Cardiac fibroblast (primary cell): Measurements from ENCODE around the gene NOP9.
"Not testable (repeated sequence)": the region's sequence is repeated elsewhere in the genome, so short reads cannot be mapped to it uniquely, and the experiment has no call there.

Experiments
- DNase-seq, 2 donors: peaks; one replicate each; pipeline versions ENCODE4 v3.0.0 to v3.0.0-alpha.2; 2010; ENCODE audit warnings: low read depth in 2 of 2
- H3K4me3 ChIP-seq, 2 donors: replicated peaks in 1 of 2; 1 replicate in 1 of 2; 2 replicates in 1 of 2; pipeline ENCODE4 v1.5.1; 2011; ENCODE audit warnings: low read depth in 2 of 2, low read length in 2 of 2, mild to moderate bottlenecking in 2 of 2, moderate library complexity in 1 of 2
- TF ChIP-seq, protein P1 (sequence below): IDR thresholded peaks from one replicate; pipeline ENCODE4 v1.5.1; 2011; ENCODE audit warnings: low read depth, mild to moderate bottlenecking, low read length, inconsistent platforms

The NOP9 gene

DNA sequence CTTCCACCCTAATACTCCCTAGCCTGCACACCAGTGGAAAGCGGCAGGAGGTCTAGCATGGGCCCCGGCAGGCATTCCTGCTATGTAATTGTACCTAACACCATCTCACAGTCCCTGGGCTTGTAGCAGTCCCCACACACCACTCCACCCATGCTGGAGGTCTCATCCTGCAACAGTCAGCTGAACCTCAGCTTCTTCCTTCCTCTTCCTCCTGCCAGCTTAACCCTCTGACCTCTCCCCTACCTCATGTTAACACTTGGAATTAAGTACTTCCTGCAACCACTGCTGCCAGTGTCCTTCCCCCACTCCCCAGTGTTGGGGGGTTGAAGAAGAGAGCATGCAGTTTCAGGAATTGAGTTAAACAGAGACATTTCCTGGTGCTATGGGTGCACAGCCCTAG is 27.7 kb downstream of the NOP9 start:
- DNase-seq = no peak
- no peak overlapping the region for H3K4me3 ChIP-seq
- TF ChIP-seq, protein P1, sequence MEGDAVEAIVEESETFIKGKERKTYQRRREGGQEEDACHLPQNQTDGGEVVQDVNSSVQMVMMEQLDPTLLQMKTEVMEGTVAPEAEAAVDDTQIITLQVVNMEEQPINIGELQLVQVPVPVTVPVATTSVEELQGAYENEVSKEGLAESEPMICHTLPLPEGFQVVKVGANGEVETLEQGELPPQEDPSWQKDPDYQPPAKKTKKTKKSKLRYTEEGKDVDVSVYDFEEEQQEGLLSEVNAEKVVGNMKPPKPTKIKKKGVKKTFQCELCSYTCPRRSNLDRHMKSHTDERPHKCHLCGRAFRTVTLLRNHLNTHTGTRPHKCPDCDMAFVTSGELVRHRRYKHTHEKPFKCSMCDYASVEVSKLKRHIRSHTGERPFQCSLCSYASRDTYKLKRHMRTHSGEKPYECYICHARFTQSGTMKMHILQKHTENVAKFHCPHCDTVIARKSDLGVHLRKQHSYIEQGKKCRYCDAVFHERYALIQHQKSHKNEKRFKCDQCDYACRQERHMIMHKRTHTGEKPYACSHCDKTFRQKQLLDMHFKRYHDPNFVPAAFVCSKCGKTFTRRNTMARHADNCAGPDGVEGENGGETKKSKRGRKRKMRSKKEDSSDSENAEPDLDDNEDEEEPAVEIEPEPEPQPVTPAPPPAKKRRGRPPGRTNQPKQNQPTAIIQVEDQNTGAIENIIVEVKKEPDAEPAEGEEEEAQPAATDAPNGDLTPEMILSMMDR = no peak

DNA sequence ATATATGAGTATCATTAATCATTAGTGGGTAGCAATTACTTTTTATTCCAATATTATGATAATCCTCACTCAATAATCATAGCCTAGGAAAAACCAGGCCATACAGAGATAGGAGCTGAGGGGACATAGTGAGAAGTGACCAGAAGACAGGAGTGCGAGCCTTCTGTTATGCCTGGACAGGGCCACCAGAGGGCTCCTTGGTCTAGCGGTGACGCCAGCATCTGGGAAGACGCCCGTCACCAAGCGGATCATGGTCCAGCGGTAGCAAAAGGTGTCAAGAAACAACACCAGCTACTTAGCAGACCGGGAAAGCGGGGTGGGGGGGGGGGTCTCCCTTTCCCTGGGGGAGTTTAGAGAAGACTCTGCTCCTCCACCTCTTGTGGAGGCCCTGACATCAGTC is 28.3 kb downstream of the NOP9 start:
- peak; percentile 32 to 40 for DNase-seq
- TF ChIP-seq, protein P1 = peak; percentile 39
- H3K4me3 ChIP-seq = not testable (repeated sequence)

DNA sequence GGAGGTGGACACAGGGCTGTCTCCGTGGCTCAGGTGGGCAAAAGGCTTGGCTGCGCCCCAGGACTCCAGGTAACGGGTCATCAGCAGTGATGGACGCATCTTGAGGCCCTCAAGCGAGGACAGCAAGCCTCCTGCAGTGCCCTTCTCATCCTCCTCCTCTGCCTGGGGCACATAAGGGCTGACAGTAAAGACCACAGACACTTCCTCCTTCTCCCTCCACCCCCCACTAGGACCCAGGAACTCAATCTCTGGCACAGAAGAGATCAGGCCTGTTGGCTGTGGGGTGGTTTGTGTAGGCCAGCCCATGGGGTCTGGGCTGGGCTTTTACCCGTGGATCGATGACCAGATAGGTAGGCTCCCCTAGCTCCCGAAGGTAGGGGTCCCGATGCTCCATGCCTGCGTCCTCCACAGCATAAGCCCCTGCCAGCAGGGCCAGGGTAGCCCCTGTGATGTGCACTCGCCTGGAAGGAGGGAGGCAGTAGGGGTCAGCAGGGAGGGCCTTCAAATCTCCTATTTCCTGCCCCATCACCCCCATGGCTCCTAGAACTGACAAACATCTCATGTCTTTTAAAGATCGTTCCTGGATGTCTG is 29.5 kb downstream of the NOP9 start:
- no peak overlapping the region for H3K4me3 ChIP-seq

DNA sequence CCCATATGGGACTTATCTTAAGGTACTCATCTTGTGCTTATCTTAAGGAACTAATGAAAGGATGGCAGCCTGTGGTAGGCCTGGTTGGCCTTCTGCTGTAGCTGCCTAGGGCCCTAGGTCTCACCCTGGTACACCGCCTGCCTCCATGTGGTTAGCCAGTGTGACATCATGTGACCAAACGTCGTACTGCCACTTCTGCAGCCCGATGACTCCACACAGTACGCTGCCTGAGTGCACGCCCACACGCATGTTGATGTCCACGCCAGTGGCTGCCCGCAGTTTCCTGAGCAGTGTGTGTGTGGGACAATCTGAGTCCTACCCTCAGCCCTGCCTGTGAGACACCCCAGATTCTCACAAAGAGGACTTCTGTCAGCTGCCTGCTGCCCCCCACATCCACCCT is 30.1 kb downstream of the NOP9 start:
- TF ChIP-seq, protein P1 = no peak
- H3K4me3 ChIP-seq = no peak overlapping the region
- DNase-seq = no peak

More for the DNA sequence above, 29.5 kb downstream of the NOP9 start:
- no peak for DNase-seq
- TF ChIP-seq, protein P1 = no peak

DNA sequence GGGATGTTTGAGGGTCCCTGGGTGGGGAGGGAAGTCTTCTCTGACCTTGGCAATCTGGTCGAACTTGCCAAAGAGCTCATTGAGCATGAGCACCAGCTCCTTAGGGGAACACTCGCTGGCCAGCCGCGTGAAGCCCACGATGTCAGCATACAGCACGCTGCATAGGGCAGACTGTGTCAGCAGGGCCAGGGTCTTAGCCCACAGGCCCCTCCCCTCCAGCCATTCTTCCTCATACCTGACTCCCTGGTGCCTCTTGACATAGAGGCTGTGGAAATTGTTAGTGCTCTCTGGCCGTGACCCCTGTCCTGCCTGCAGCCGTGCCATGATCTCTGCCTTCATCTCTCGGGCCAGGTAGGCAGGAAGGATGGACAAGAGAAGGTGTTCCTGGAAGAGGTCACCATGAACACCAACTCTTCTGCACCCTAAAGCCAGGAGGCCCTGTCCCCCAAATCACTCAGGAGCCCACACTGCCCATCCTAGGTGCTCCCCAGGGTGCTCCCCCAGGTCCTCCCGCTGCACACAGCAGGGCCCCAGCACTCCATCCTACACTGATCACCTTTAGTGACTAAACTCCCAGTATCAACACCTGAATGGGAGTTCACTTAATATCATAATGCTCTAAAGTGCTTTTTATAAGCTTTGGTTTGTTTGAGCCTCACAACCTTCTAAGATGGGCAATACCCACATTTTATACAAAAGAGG is 31.5 kb downstream of the NOP9 start:
- TF ChIP-seq, protein P1 = no peak
- no peak for DNase-seq
- no peak overlapping the region for H3K4me3 ChIP-seq

DNA sequence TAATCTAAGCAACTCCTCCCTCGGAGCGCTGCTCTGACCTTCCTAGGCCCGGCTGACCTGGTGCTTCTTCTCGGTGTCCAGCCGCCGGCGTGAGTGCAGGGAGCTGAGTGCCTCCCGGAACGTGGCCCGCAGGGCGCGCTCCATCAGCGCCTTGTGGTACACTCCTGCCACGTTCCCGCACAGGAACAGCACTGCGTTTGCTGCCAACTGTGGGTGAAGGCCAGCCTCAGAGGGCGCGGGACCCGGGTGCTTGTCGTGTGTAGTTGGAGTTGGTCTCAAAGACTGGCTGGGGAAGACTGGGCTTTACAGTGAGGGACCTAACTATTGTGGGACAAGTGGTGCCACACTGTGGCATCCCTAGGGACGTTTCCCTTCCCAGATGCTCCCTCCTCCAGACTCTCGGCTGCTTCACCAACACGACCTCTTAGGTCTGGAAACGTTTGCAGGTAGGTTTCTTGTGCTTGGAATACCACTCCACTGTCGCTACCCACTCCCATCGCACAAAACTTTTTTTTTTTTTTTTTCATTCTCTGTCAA is 32.1 kb downstream of the NOP9 start:
- no peak overlapping the region for H3K4me3 ChIP-seq
- no peak for DNase-seq
- TF ChIP-seq, protein P1 = no peak
